K562 (cell line): ENCODE results near the gene HMOX1.
"Not testable (repeated sequence)": the region's sequence is repeated elsewhere in the genome, so short reads cannot be mapped to it uniquely, and the experiment has no call there.

Experiments used
- TAF1 ChIP-seq: IDR thresholded peaks from 2 replicates; pipeline ENCODE4 v1.6.1; 2011; ENCODE audit warnings: mild to moderate bottlenecking, low read length, moderate library complexity; ENCODE audit not compliant: insufficient read depth, control insufficient read depth, severe bottlenecking; ENCODE audit errors: extremely low read depth
- TARDBP ChIP-seq: fragments of 450-650 bp; IDR thresholded peaks from 2 replicates; pipeline ENCODE4 v1.6.1; 2016
- XRCC5 ChIP-seq: fragments of 200-400 bp; formaldehyde crosslinking; IDR thresholded peaks from 2 replicates; pipeline ENCODE4 v1.6.1; 2017; ENCODE audit warnings: low read depth, mild to moderate bottlenecking, low read length
- TF ChIP-seq, protein P1 (sequence below), 3 experiments: IDR thresholded peaks in 2 of 3; conservative IDR thresholded peaks in 1 of 3; 2 replicates each; pipeline ENCODE4 v1.5.1; 2011 to 2012; ENCODE audit warnings: low read length in 3 of 3, mild to moderate bottlenecking in 3 of 3, control low read depth in 2 of 3, improper control_type of control experiment in 1 of 3, inconsistent platforms in 1 of 3, low read depth in 1 of 3, mixed read lengths in 1 of 3, moderate library complexity in 1 of 3; ENCODE audit not compliant: insufficient read depth in 2 of 3

DNA sequence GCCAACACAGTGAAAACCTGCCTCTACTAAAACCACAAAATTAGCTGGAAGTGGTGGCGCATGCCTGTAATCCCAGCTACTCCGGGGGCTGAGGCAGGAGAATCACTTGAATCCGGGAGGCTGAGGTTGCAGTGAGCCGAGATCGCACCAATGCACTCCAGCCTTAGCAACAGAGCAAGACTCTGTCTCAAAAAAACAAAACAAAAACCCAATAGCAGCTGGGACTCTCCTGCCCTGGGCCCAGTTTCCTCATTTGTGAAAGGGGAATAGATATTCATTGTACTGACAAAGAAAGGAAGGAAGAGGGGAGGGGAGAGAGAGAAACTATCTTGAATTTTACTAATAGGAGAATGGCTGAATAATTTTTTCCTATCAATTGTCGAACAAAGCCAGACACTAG, 15.7 kb downstream of the HMOX1 start:
- TF ChIP-seq TAF1, TARDBP, XRCC5: not testable (repeated sequence)
- TF ChIP-seq, protein P1, sequence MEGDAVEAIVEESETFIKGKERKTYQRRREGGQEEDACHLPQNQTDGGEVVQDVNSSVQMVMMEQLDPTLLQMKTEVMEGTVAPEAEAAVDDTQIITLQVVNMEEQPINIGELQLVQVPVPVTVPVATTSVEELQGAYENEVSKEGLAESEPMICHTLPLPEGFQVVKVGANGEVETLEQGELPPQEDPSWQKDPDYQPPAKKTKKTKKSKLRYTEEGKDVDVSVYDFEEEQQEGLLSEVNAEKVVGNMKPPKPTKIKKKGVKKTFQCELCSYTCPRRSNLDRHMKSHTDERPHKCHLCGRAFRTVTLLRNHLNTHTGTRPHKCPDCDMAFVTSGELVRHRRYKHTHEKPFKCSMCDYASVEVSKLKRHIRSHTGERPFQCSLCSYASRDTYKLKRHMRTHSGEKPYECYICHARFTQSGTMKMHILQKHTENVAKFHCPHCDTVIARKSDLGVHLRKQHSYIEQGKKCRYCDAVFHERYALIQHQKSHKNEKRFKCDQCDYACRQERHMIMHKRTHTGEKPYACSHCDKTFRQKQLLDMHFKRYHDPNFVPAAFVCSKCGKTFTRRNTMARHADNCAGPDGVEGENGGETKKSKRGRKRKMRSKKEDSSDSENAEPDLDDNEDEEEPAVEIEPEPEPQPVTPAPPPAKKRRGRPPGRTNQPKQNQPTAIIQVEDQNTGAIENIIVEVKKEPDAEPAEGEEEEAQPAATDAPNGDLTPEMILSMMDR (IDR thresholded peaks at IDR 0.05 in 2 of 3, conservative IDR thresholded peaks at IDR 0.05 in 1 of 3; ENCODE audit: insufficient read depth in 2 of 3, low read depth in 1 of 3, low read length in 3 of 3), result not testable (repeated sequence)
